NCI-H748 (cell line): ENCODE measurements around the gene TUBGCP2.

ENCODE experiments used
- DNase-seq: peaks from one replicate; lab custom pipeline; 2025; ENCODE audit not compliant: unreplicated experiment; lab: John Stamatoyannopoulos, UW

Gene TUBGCP2

GRCh38 chr10:133308421-133309099 lies at the start of gene TUBGCP2, which contains the start of gene ZNF511:
Gene TUBGCP2, minus strand, starts transcription at chr10:133308872. Its CDS starts 5,931 bp downstream, at chr10:133302941.
Gene ZNF511, plus strand, starts transcription at chr10:133308914. Its CDS starts 30 bp downstream, at chr10:133308944.
- peak; percentile 80 for DNase-seq

- peak; percentile 59 for DNase-seq
These were observed 48.9 kb upstream of the TUBGCP2 start, which contains the start of gene FUOM for GRCh38 chr10:133357285-133358161. Gene FUOM, minus strand, starts transcription at chr10:133358019. Its CDS starts 12 bp downstream, at chr10:133358007.

- DNase-seq: no peak
These were observed 48.0 kb upstream of the TUBGCP2 start for GRCh38 chr10:133356549-133357284.

GRCh38 chr10:133355991-133356390 lies 47.3 kb upstream of the TUBGCP2 start:
- no peak for DNase-seq

- no peak for DNase-seq
These were observed 46.6 kb upstream of the TUBGCP2 start for GRCh38 chr10:133355266-133355665.

- DNase-seq: no peak
These were observed 46.1 kb upstream of the TUBGCP2 start for GRCh38 chr10:133354672-133355240.

GRCh38 chr10:133353988-133354605 lies 45.4 kb upstream of the TUBGCP2 start:
- DNase-seq: no peak

- DNase-seq: no peak
These were observed 44.7 kb upstream of the TUBGCP2 start for GRCh38 chr10:133353202-133353959.

GRCh38 chr10:133351408-133352318 lies 43.0 kb upstream of the TUBGCP2 start:
- no peak for DNase-seq

GRCh38 chr10:133350950-133351329 lies 42.3 kb upstream of the TUBGCP2 start:
- DNase-seq: no peak

- DNase-seq: no peak
These were observed 41.7 kb upstream of the TUBGCP2 start for GRCh38 chr10:133350283-133350949.

GRCh38 chr10:133349577-133350011 lies 40.9 kb upstream of the TUBGCP2 start:
- no peak for DNase-seq

GRCh38 chr10:133349160-133349568 lies 40.5 kb upstream of the TUBGCP2 start:
- DNase-seq: no peak

- no peak for DNase-seq
These were observed 39.2 kb upstream of the TUBGCP2 start for GRCh38 chr10:133347710-133348517.

GRCh38 chr10:133346413-133346812 lies 37.7 kb upstream of the TUBGCP2 start:
- DNase-seq: peak; percentile 16

- no peak for DNase-seq
These were observed 35.6 kb upstream of the TUBGCP2 start for GRCh38 chr10:133344236-133344635.

- no peak for DNase-seq
These were observed 34.9 kb upstream of the TUBGCP2 start for GRCh38 chr10:133343558-133343957.
